Posterior vena cava (tissue), 2 donors: ENCODE results near the gene MRPL42. TPM values are rescaled to one million over a fixed set of nuclear protein-coding genes. Genes with fewer than 3 reads are reported as not detected.

Source experiments
- DNase-seq: peaks from one replicate; pipeline ENCODE4 v3.0.0-alpha.2; 2020; ENCODE audit warnings: low spot score
- intact Hi-C, 2 donors: fragments of 100-400 bp; cut with DNase I; formaldehyde crosslinking; loops; one replicate each; pipeline versions ENCODE4 v1.14.1 to v1.14.2; 2022 to 2023
- total RNA-seq, 2 donors: library from RNA; stranded (reverse); fragmentation: NEBNext Ultra II Directional; extraction: Animal tissue kit (Norgen Biotek cat#: 25700); gene quantifications; one replicate each; pipeline ENCODE4 v1.2.1, GENCODE V29; 2021
- donor health status: DM: yes; HTN: yes; CAD: no.
- donor health status: DM: yes; HTN: yes; CAD: no.

The MRPL42 gene
- total RNA-seq, 2 donors from 2014 or later: 55.8 to 59.5 TPM

DNA sequence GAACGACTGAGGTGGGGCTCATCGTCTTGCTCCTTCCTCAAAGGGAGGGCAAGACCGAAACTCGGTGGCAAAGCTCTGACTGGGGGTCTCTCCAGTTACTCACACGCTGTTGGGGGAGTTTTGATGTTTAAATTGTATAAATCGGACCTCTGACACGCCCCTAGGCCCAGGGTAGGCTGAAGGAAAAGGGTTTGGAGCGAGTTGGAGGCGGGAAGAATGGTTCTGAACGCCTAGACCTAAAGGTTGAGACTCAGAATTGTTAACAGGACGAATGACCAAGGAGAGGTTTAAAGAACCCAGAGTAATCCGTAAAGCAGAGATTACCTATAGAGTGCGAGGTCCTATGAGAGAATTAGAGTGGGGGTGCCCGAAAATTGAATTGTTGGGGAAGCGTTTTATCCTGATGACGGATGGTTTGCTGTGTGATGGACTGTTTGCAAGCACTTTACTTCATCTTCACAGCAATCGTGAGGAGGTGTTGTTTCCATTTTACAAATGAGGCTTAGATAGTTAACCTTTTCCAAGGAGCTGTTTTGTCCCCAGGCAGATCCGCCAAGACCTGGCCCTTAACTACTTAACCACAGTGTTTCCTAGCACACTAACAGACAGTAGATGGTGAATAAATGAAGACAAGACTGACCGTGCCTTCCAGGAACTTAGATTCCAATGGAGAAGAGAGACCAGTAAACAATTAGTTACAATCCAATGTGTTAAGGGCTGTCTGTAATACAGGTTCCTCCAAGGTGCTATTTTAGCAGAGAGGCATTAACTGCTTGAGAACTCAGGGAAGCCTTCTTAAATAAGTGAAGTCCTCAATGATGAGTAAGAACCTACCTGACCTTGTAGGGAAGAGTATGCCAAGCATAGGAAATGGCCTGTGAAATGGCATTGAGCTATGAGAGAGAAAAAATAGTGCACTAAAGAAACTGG is 24.6 kb upstream of the MRPL42 start:
- no peak for DNase-seq
- intact Hi-C loops: no loop called here

DNA sequence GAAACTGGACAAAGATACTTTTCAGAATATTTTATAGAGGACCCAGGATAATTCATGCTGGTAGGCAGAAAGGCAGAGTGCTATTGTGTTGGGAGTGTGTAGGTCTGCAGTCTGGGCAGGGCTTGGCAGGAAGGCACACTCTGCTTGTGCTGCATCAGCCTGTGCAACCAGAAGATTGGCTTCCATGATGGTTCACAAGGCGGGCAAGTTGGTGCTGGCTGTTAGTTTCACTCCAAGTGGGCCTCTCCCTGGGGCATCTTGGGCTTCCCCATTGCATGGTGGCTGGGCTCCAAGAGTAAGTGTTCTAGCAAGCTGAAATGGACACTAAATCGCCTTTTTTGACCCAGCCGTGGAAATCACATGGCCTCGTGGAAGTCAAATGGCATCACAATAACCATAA is 23.7 kb upstream of the MRPL42 start:
- DNase-seq: no peak
- intact Hi-C loops: no loop called here

DNA sequence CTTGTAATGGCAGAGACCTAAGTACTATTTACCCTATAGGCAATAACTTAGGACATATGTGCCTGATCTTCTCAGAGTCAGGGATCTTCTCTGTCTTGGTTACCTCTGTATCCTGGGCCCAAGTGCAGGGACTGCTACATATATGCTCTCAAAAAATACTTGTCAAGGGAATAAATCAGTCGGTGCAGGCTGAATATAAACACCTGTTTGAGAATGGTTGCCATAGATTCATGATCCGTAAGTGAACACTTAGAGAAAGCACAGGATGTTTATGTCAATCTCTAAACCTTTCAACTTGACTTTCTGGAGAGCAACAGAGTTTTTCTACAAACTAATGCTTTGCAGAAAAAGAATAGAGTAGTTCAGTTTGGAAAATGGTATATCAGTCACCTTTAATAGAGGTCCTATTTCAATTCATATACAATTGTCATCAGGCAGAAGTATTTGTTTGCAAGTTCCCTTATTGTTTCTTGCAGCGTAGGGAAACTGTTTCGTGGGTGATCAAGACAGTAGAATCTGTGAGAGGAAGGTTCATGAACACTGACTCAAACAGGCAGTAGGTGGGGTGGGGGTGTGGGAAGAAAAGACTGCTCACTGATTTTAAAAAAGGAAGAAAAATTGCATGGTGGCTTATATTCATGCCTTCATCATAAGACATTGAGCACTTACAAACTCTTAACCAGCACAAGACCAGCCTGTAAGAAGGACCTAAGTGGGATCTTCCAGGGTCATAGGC is 19.6 kb upstream of the MRPL42 start:
- intact Hi-C loops: no loop called here

DNA sequence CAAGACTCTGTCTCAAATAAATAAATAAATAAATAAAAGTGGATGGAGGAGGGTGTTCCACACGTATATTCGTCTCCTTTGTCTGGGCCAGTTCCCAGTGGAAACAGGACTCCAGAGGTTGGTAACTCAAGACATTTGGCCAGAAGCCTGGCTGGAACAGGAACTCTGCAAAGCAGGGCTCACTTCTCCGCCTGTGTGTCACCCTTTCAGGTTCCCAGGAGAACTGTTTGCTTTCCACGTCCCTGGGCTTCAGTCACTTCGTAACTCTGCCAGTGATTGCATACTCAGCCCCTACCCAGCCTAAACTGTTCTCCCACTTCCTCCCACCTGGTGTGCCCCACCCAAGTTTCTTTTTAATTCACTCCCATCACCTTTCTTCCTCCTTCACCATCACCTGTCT is 18.5 kb upstream of the MRPL42 start:
- DNase-seq: no peak
- intact Hi-C loops: no loop called here

More for the DNA sequence above, 19.6 kb upstream of the MRPL42 start:
- DNase-seq: no peak

DNA sequence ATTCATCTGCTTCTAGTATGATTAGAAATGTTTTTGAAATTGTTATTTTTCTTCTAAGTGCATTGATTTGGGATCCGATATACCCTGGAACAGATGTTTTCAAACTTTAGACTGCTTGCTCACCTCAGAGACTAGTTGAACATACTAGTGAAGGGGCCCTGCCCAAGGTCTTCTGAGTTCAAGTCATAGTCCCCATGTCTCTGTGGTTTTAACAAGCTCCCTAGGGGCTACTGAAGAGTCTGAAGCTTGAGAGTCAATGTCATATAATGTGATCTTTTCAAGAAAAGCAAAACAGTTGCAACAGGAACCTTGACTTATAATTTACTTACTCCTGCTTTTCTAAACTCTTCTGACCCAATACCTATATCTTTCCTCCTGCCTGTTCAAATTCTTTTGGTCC is 18.0 kb upstream of the MRPL42 start:
- no peak for DNase-seq
- intact Hi-C loops: no loop called here

DNA sequence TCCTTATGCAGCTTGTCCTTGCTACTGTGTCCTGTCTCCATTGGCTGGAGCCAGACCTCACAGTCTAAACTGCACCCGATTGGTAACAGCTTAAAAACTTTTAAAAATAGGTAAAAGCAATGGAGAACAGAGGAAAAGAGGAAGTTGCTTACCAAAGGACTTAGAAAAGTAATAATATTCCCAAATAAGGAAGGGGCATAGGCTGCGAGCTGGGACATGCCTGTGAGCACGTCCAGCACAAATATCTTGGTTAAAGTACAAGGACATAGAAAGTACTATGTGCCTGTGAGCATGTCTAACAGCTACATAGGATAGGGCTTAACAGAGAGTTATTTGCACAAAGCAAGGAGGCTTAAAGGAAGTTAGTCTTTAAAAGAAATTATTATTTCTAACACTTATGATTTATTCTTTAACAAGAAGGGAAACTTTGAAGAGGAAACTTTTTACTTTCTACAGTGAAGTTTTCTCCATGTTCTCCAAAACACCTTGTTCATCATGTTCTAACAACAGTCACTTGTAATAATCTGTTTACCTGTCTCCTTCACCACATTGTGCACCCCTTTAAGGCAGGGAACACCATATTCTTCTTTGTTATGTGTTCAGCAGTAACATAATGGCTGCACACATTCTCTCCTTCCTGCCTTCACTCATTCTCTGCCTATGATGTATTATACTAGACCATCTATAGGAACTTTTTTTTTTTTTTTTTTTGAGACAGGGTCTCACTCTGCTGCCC is 15.7 kb upstream of the MRPL42 start:
- intact Hi-C loops: no loop called here

DNA sequence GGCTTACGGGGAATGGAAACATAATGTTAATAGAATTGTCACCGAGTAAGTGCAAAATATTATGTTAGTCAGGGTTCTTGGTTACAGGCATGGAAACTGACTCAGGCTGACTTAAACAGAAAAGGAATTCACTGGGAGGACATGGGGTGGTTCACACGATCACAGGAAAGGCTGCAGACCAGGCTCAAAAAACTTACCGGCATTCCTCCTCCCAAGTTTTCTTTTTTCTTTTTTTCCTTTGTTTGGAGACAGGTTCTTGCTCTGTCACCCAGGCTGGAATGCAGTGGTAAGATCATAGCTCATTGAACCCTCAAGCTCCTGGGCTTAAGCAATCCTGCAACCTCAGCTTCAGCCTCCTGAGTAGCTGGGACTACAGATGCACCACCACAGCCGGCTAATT is 13.7 kb upstream of the MRPL42 start:
- intact Hi-C loops: no loop called here
- no peak for DNase-seq

More for the DNA sequence above, 15.7 kb upstream of the MRPL42 start:
- DNase-seq: no peak

DNA sequence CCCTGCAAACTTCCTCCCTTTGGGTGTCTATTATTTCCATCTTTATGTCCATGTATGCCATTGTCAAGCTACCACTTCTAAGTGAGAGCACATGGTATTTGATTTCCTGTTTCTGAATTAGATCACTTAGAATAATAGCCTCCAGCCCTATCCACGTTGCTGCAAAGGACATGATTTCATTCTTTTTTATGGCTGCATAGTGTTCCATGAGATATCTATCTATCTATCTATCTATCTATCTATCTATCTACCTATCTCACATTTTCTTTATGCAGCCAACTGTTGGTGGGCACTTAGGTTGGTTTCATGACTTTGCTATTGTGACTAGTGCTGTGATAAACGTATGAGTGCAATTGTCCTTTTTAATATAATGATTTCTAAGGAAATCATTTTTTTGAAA is 11.2 kb upstream of the MRPL42 start:
- DNase-seq: no peak
- intact Hi-C loops: no loop called here

DNA sequence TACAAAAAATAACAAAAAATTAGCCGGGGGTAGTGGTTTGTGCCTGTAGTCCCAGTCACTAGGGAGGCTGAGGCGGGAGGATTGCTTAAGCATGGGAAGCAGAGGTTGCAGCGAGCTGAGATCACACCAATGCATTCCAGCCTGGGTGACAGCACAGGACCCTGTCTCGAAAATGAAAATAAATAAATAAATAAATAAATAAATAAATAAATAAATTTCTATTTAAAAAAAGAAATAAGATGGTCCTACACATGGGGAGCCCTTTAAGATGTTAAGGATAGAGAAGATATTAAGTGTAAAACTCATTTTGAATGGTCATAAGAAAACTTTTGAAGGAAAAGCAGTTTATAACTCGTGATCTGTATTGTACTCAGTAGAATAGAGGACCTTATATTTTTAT is 8.2 kb upstream of the MRPL42 start:
- DNase-seq: no peak
- intact Hi-C loops: no loop called here

DNA sequence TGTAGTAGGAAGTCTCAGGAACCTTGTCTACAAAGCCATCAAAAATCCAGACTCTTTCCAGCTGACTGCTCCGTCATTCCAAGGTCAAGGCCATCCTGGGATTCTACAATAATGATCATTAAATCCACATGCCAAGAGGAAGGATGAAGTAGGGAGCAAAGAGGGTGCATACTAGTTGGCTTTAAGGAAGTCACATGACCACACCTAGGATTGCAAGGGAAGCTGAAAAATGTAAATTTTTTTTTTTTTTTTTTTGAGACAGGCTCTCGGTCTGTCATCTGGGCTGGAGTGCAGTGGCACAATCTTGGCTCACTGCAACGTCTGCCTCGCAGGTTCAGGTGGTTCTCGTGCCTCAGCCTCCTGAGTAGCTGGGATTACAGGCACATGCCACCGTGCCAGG is 7.3 kb upstream of the MRPL42 start:
- intact Hi-C loops: no loop called here
- no peak for DNase-seq

DNA sequence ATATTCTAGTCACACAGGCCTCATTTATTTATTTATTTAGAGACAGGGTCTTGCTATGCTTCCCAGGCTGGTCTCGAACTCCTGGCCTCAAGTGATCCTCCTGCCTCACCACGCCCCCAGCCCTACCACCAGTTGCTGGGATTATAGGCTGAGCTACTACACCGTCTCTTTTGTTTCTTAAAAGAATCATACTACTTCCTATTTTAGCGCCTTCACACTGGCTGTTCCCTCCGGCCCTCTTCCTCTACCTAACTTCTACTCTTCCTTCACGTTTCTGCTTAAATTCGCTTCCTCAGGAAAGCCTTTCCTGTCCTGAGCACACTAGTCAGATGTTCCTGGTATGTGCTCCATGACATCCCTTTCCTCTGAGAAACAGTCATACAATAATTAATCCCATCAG is 6.4 kb upstream of the MRPL42 start:
- intact Hi-C loops: no loop called here

DNA sequence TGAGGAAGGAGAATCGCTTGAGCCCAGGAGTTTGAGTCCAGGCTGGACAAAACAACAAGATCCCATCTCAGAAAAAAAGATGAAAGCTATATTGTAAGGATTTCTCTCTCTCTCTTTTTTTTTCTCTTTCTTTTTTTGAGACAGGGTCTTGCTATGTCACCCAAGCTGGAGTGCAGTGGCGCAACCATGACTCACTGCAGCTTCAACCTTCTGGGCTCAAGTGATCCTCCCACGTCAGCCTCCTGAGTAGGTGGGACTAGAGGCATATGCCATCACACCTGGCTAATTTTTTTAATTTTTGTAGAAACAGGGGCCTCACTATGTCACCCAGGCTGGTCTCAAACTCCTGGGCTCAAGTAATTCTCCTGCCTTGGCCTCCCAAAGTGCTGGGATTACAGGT is 5.8 kb upstream of the MRPL42 start:
- DNase-seq: no peak
- intact Hi-C loops: no loop called here

More for the DNA sequence above, 6.4 kb upstream of the MRPL42 start:
- DNase-seq: no peak

DNA sequence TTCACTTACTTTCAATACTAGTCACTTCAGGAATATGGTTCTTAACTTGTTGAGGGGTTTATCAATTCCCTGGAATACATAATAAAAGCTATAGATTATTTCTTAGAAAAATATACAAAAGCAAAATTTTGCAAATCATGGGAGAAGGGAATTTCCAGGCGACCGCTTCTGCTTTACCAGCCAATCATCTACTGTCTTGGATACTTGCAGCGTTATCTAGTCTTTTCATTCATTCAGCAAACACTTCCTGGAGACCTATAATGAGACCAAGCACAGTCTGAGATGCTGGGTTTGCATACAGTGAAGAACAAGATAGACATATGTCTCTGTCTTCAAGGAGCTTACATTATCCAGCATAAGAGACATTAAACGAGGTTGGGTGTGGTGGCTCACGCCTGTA is 1.5 kb upstream of the MRPL42 start:
- intact Hi-C loops: no loop called here
- DNase-seq: no peak

DNA sequence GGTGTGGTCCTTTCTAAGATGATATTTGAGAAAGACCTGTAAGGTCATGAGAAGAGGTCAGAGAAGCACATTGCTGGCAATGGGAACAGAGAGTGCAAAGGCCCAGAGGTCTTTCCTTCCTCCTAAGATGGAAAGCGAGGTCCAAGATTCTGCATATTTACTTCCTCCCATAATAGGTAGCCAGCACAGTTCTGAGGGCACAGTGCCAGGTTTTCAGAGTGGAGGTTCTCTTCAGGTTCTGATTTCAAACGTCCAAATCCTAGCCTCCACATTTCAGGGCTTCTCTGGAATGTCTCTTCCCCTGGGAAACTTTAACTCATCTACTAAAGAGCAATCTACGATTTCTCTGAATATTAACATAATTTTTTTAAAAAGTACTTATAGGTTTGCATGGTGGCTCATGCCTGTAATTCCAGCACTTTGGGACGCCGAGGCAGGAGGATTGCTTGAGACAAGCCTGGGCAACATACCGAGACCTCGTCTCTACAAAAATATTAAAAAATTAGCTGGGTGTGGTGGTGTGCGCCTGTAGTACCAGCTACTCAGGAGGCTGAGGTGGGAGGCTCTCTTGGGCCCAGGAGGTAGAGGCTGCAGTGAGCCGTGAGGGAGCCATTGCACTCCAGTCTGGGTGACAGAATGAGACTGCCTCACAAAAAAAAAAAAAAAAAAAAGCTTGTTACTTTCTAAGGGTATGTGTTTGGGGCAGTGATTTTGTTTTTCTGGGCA is 526 bp upstream of the MRPL42 start:
- no peak for DNase-seq
- intact Hi-C loops: no loop called here

DNA sequence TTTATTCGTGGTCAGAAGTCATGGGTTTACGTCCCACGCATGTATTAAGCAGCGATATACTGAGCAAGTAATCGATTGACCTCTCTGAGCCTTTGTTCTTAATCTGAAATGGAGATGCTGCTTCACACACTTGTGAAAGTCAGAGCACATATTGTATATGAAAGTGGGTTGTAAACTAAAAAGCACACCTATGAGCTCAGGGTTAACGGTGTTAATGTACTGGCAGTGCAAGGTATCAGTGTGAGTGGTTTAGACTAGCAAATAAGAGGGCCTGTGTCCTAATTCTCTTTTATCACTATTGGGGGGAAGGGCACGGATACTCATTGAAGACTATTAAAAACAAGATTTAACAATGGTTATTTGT is 676 bp downstream of the MRPL42 start:
- intact Hi-C loops: no loop called here
- DNase-seq: no peak

DNA sequence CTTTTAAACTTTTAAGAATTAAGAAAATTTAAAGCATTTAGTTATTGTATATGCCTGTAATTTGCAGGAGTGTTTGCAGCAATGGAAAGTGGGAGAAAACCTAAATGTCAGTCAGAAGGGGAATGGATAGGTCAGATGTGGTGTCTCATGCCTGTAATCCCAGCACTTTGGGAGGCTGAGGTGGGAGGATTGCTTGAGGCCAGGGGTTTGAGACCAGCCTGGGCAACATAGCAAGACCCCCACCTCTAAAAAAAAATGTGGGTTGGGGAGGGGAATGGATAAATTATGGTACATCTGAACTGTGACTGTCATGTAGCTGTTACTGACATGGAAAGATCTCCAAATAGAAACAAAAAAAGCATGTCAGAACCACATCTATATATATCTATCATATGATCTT is 2.1 kb downstream of the MRPL42 start:
- no peak for DNase-seq
- intact Hi-C loops: no loop called here

DNA sequence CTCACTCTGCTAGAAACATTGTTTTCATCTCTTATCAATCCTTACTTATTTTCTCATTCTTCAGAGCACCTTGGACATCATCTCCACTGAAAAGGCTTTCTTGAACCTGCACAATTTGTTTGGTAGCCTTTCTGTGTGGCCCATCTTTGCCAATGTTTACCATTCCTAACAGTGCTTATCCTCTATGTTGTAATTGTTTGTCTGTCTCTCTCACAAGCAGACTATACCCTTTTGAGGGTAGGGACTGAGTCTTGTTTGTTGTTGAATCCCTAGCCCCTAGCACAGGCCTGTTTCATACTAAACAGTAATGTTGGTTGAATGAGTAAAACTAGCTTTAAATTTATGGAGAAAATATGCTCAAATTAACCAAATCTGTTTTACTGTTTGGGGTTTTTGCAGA is 9.2 kb downstream of the MRPL42 start:
- no peak for DNase-seq
- intact Hi-C loops: loop anchor here in 1 of 2 donors (5.0 kb wide), 1 partner anchor 699 kb away; no protein-coding TSS in a partner anchor

DNA sequence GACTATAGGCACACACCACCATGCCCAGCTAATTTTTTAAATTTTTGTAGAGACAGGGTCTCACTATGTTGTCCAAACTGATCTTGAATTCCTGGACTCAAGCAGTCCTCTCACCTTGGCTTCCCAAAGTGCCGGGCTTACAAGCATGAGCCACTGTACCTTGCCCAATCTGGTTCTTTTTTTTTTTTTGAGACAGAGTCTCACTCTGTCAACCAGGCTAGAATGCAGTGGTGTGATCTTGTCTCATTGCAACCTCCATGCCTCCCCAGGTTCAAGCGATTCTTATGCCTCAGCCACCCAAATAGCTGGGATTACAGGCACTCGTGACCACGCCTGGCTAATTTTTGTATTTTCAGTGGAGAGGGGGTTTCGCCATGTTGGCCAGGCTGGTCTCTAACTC is 15.4 kb downstream of the MRPL42 start:
- intact Hi-C loops: no loop called here
- no peak for DNase-seq

DNA sequence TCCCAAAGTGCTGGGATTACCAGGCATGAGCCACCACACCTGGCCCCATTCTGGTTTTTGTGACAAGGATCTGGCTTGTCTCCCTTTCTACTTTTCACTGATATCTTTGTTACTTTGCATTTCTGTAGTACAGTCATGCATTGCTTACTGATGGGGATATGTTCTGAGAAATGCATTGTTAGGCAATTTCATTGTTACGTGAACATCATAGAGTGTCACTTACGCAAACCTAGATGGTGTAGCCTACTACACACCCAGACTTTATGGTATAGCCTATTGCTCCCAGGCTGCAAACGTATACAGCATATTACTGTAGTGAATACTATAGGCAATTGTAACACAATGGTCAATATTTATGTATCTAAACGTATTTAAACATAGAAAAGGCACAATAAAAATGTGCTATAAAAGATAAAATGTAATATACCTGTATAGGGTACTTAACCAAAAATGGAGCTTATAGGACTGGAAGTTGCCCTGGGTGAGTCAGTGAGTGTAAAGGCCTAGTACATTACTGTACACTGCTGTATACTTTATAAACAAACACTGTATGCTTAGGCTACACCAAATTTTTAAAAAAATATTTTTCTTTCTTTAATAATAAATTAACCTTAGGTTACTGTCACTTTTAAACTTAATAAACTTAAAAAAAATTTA is 16.0 kb downstream of the MRPL42 start:
- intact Hi-C loops: no loop called here

More for the DNA sequence above, 16.0 kb downstream of the MRPL42 start:
- DNase-seq: no peak
